HEK293 (cell line): Measurements from ENCODE around the gene GNPTAB.

Source experiments
- REPIN1 ChIP-seq: fragments of 450-650 bp; formaldehyde crosslinking; IDR thresholded peaks from 2 replicates; pipeline ENCODE4 v1.5.1; 2017; ENCODE audit warnings: missing biosample characterization, missing genetic modification characterization, low read depth
- ZNF549 ChIP-seq: fragments of 450-650 bp; IDR thresholded peaks from 2 replicates; pipeline ENCODE4 v1.5.1; 2018; ENCODE audit warnings: missing biosample characterization, missing genetic modification characterization, mild to moderate bottlenecking, inconsistent platforms, moderate library complexity
- TF ChIP-seq, protein P1 (sequence below): fragments of 450-650 bp; formaldehyde crosslinking; optimal IDR thresholded peaks from 2 replicates; pipeline ENCODE3; 2016; ENCODE audit warnings: missing biosample characterization, mild to moderate bottlenecking, missing genetic modification characterization
- TF ChIP-seq, protein P2 (sequence below): fragments of 450-650 bp; IDR thresholded peaks from 2 replicates; pipeline ENCODE4 v1.5.1; 2018; ENCODE audit warnings: missing biosample characterization, missing genetic modification characterization
- TF ChIP-seq, protein P3 (sequence below): fragments of 450-650 bp; formaldehyde crosslinking; IDR thresholded peaks from 2 replicates; pipeline ENCODE4 v1.5.1; 2016; ENCODE audit warnings: missing biosample characterization, missing genetic modification characterization
- TF ChIP-seq, protein P4 (sequence below): fragments of 450-650 bp; formaldehyde crosslinking; IDR thresholded peaks from 2 replicates; pipeline ENCODE4 v1.5.1; 2016; ENCODE audit warnings: missing biosample characterization, missing genetic modification characterization

DNA sequence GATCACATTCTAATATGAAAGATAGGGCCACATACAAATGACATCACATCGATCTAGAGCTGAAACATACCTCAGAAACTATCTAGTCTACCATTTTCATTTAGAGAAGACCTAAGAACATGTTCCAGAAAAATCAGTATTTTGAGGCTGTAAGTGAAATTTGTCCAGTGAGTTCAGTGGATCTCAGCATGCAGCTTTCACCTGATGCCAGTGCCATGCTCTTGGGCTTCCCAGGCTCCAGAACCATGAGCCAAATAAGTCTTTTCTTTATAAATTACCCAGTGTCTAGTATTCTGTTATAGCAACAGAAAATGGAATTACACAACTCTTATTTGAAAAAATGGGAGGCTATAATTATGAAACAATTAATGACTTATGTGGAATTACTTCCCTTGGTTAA is 124.4 kb downstream of the GNPTAB start:
- TF ChIP-seq, protein P1, sequence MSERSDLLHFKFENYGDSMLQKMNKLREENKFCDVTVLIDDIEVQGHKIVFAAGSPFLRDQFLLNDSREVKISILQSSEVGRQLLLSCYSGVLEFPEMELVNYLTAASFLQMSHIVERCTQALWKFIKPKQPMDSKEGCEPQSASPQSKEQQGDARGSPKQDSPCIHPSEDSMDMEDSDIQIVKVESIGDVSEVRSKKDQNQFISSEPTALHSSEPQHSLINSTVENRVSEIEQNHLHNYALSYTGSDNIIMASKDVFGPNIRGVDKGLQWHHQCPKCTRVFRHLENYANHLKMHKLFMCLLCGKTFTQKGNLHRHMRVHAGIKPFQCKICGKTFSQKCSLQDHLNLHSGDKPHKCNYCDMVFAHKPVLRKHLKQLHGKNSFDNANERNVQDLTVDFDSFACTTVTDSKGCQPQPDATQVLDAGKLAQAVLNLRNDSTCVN (tag by site-specific recombination): no peak
- TF ChIP-seq REPIN1 (tag by site-specific recombination): no peak
- TF ChIP-seq, protein P2, sequence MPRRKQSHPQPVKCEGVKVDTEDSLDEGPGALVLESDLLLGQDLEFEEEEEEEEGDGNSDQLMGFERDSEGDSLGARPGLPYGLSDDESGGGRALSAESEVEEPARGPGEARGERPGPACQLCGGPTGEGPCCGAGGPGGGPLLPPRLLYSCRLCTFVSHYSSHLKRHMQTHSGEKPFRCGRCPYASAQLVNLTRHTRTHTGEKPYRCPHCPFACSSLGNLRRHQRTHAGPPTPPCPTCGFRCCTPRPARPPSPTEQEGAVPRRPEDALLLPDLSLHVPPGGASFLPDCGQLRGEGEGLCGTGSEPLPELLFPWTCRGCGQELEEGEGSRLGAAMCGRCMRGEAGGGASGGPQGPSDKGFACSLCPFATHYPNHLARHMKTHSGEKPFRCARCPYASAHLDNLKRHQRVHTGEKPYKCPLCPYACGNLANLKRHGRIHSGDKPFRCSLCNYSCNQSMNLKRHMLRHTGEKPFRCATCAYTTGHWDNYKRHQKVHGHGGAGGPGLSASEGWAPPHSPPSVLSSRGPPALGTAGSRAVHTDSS: no peak
- TF ChIP-seq, protein P3, sequence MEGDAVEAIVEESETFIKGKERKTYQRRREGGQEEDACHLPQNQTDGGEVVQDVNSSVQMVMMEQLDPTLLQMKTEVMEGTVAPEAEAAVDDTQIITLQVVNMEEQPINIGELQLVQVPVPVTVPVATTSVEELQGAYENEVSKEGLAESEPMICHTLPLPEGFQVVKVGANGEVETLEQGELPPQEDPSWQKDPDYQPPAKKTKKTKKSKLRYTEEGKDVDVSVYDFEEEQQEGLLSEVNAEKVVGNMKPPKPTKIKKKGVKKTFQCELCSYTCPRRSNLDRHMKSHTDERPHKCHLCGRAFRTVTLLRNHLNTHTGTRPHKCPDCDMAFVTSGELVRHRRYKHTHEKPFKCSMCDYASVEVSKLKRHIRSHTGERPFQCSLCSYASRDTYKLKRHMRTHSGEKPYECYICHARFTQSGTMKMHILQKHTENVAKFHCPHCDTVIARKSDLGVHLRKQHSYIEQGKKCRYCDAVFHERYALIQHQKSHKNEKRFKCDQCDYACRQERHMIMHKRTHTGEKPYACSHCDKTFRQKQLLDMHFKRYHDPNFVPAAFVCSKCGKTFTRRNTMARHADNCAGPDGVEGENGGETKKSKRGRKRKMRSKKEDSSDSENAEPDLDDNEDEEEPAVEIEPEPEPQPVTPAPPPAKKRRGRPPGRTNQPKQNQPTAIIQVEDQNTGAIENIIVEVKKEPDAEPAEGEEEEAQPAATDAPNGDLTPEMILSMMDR: no peak
- TF ChIP-seq, protein P4, sequence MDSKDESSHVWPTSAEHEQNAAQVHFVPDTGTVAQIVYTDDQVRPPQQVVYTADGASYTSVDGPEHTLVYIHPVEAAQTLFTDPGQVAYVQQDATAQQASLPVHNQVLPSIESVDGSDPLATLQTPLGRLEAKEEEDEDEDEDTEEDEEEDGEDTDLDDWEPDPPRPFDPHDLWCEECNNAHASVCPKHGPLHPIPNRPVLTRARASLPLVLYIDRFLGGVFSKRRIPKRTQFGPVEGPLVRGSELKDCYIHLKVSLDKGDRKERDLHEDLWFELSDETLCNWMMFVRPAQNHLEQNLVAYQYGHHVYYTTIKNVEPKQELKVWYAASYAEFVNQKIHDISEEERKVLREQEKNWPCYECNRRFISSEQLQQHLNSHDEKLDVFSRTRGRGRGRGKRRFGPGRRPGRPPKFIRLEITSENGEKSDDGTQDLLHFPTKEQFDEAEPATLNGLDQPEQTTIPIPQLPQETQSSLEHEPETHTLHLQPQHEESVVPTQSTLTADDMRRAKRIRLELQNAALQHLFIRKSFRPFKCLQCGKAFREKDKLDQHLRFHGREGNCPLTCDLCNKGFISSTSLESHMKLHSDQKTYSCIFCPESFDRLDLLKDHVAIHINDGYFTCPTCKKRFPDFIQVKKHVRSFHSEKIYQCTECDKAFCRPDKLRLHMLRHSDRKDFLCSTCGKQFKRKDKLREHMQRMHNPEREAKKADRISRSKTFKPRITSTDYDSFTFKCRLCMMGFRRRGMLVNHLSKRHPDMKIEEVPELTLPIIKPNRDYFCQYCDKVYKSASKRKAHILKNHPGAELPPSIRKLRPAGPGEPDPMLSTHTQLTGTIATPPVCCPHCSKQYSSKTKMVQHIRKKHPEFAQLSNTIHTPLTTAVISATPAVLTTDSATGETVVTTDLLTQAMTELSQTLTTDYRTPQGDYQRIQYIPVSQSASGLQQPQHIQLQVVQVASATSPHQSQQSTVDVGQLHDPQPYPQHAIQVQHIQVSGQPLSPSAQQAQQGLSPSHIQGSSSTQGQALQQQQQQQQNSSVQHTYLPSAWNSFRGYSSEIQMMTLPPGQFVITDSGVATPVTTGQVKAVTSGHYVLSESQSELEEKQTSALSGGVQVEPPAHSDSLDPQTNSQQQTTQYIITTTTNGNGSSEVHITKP (tag by site-specific recombination): no peak
- no peak for TF ChIP-seq ZNF549 (tag by site-specific recombination)
